T-cell (primary cell): ENCODE results near the gene LACC1. TPM values are rescaled to one million over a fixed set of nuclear protein-coding genes. Genes with fewer than 3 reads are reported as not detected.

Experiments used
- ATAC-seq, 4 experiments: fragments of 200-7000 bp in 3 of 4; fragments of 150-1000 bp in 1 of 4; cut with Tn5 transposase; replicated peaks in 1 of 4; 1 replicate in 3 of 4; 2 replicates in 1 of 4; pipeline ENCODE4 v1.10.0; 2021; ENCODE audit warnings: moderate library complexity in 3 of 4, mild to moderate bottlenecking in 2 of 4, moderate number of reproducible peaks in 1 of 4
- CTCF ChIA-PET, 2 donors: fragments of 300-600 bp; sonication (Branson Sonifier 250); formaldehyde crosslinking; loops; one replicate each; lab custom pipeline; 2022; ENCODE audit warnings: antibody characterized with exemption in 2 of 2; lab: Charles Lee
- POLR2A ChIA-PET, 2 donors: fragments of 300-600 bp; sonication (Branson Sonifier 250); formaldehyde crosslinking; loops; one replicate each; lab custom pipeline; 2022; ENCODE audit warnings: antibody characterized with exemption in 2 of 2; lab: Charles Lee
- DNase-seq, 35 experiments: peaks; one replicate each; pipeline versions ENCODE4 v3.0.0 to v3.0.0-alpha.2; 2013 to 2023
- H3K27ac ChIP-seq: one replicate; pipeline ENCODE4 v1.5.1; 2013; ENCODE audit warnings: low read length
- H3K27me3 ChIP-seq, 2 experiments: replicated peaks in 1 of 2; 1 replicate in 1 of 2; 2 replicates in 1 of 2; pipeline versions ENCODE4 v1.6.1 to v1.7.0; 2013; ENCODE audit warnings: low read length in 1 of 2, mixed read lengths in 1 of 2; ENCODE audit not compliant: control insufficient read depth in 2 of 2, insufficient read depth in 2 of 2; ENCODE audit errors: extremely low read depth in 1 of 2
- H3K36me3 ChIP-seq, 2 donors: 1 replicate in 1 of 2; 2 replicates in 1 of 2; pipeline versions ENCODE4 v1.6.1 to v1.7.0; 2013; ENCODE audit warnings: low read length in 1 of 2; ENCODE audit not compliant: control insufficient read depth in 2 of 2, insufficient read depth in 1 of 2; ENCODE audit errors: extremely low read depth in 1 of 2
- H3K4me1 ChIP-seq, 2 experiments: 1 replicate in 1 of 2; 2 replicates in 1 of 2; pipeline versions ENCODE4 v1.6.1 to v1.7.0; 2013; ENCODE audit warnings: low read length in 2 of 2, mixed read lengths in 1 of 2; ENCODE audit not compliant: insufficient read depth in 2 of 2, control insufficient read depth in 1 of 2; ENCODE audit errors: extremely low read depth in 1 of 2
- H3K4me3 ChIP-seq, 2 donors: 1 replicate in 1 of 2; 2 replicates in 1 of 2; pipeline versions ENCODE4 v1.5.1 to v1.7.0; 2013; ENCODE audit warnings: mild to moderate bottlenecking in 2 of 2, low read length in 1 of 2, moderate library complexity in 1 of 2; ENCODE audit not compliant: control insufficient read depth in 1 of 2; ENCODE audit errors: extremely low read depth in 1 of 2
- H3K9me3 ChIP-seq: 2 replicates; pipeline ENCODE4 v1.7.0; 2013
- H3K27ac Mint-ChIP-seq, 2 donors: one replicate each; pipeline ENCODE4 v1.8.0; 2020 to 2021; ENCODE audit warnings: mild to moderate bottlenecking in 2 of 2, mixed read lengths in 2 of 2
- H3K27me3 Mint-ChIP-seq, 2 donors: one replicate each; pipeline ENCODE4 v1.8.0; 2021 to 2022; ENCODE audit warnings: mixed read lengths in 2 of 2
- H3K36me3 Mint-ChIP-seq: one replicate; pipeline ENCODE4 v1.8.0; 2021; ENCODE audit warnings: mixed read lengths
- H3K4me1 Mint-ChIP-seq, 3 donors: one replicate each; pipeline ENCODE4 v1.8.0; 2020 to 2022; ENCODE audit warnings: mixed read lengths in 3 of 3, mild to moderate bottlenecking in 1 of 3
- H3K4me3 Mint-ChIP-seq, 3 donors: one replicate each; pipeline ENCODE4 v1.8.0; 2020 to 2022; ENCODE audit warnings: mild to moderate bottlenecking in 3 of 3, mixed read lengths in 3 of 3, moderate library complexity in 3 of 3
- H3K9me3 Mint-ChIP-seq, 3 donors: one replicate each; pipeline ENCODE4 v1.8.0; 2020 to 2022; ENCODE audit warnings: mixed read lengths in 3 of 3
- WGBS: methylation state at CpG from one replicate; pipeline ENCODE4 v1.1.5; 2013; ENCODE audit warnings: missing lambda C conversion rate; ENCODE audit not compliant: insufficient coverage; 5-methylcytosine and 5-hydroxymethylcytosine counted together
- total RNA-seq, 35 experiments: library from RNA in 6 of 35; stranded (reverse) in 6 of 35; fragments of 120-200 nt in 1 of 35; gene quantifications; one replicate each; pipeline versions ENCODE4 v1.2.1 to v1.2.4 and lab custom pipeline; 2013 to 2026

The LACC1 gene
- 1 to 10 TPM in 4 of 5 donors, under 1 TPM in 1; 0.50 to 3.2 (median 1.5) TPM for total RNA-seq
- 2.4 TPM for total RNA-seq (2013)
- 2.0 to 19.8 (median 4.5) reads per million in 29 experiments for total RNA-seq (lab: John Stamatoyannopoulos, UW)

- Histone ChIP-seq H3K4me3 (peak within 1 kb of the TSS; percentile 66 to 72), H3K27me3 (no peaks in the 10 kb centered on the region), H3K4me1 (peaks cover 4 to 15% of the 10 kb centered on the region in 2 experiments), H3K27ac (peak within 1 kb of the TSS; percentile 54), H3K9me3 (no peaks in the 10 kb centered on the region), H3K36me3 (no peaks in the 10 kb centered on the region)
- ChIA-PET CTCF (interaction anchor here (0.6 to 0.8 kb wide), 3 partner anchors 15 to 1452 kb away, joined by 3 to 4 read pairs (median 3); no protein-coding TSS in a partner anchor), POLR2A (no interaction called here)
- H3K9me3 Mint-ChIP-seq, result no peaks in the 10 kb centered on the region
- peak within 1 kb of the TSS; percentile 66 to 88 for H3K27ac Mint-ChIP-seq
- peak in 32 of 35 experiments; percentile 1 to 54 (median 20) for DNase-seq
- peak within 1 kb of the TSS; percentile 85 to 88 (median 87) for H3K4me3 Mint-ChIP-seq
- H3K4me1 Mint-ChIP-seq, result peaks cover 14 to 25% (median 24%) of the 10 kb centered on the region in 3 donors
- H3K27me3 Mint-ChIP-seq, result peaks cover 0 to 12% of the 10 kb centered on the region in 2 donors
- no peaks in the 10 kb centered on the region for H3K36me3 Mint-ChIP-seq
- WGBS, result under 1% methylated on average over 37 of the region's 48 CpGs
- peak; percentile 61 to 74 (median 68) for ATAC-seq
Observed at GRCh38 chr13:43879755-43880181, at the start of gene LACC1. LACC1 (plus strand) TSS chr13:43879904; CDS start chr13:43880986, 1,082 bp downstream.

DNA sequence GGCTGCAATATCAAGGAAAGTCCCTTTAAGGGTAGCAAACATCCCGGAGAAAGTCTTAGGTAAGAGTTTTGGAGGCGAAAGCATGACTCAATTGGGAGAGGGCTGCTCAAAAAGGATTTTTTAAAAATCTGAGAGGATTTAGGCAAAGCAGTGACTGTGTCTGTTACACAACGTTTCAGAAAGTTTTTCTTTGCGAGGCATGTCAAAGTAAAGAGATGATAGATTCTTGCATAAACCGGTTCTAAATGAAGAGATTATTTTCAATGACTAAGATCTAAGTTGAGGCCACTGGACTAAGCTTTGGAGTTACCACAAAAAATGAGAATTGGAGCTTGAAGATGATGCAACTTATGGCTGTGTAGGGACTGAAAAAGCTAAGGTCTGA is 49.2 kb upstream of the LACC1 start:
- H3K9me3 ChIP-seq, result no peaks in the 10 kb centered on the region
- Mint-ChIP-seq H3K27ac (no peak overlapping the region), H3K4me1 (no peaks in the 10 kb centered on the region), H3K36me3 (no peaks in the 10 kb centered on the region), H3K9me3 (no peaks in the 10 kb centered on the region), H3K27me3 (peaks cover 6 to 26% of the 10 kb centered on the region in 2 donors), H3K4me3 (no peak overlapping the region)
- ChIA-PET POLR2A (no interaction called here), CTCF (no interaction called here)
- DNase-seq (no peak), ATAC-seq (no peak)
- no peaks in the 10 kb centered on the region for H3K4me1 ChIP-seq
- WGBS, result 89% methylated on average over 5 of the region's 5 CpGs
- no peak overlapping the region for H3K27ac ChIP-seq
- no peak overlapping the region for H3K4me3 ChIP-seq
- no peaks in the 10 kb centered on the region for H3K36me3 ChIP-seq
- no peaks in the 10 kb centered on the region for H3K27me3 ChIP-seq

- Mint-ChIP-seq H3K27me3 (peaks cover 6 to 24% of the 10 kb centered on the region in 2 donors), H3K4me1 (no peaks in the 10 kb centered on the region), H3K4me3 (no peak overlapping the region), H3K9me3 (no peaks in the 10 kb centered on the region), H3K27ac (no peak overlapping the region), H3K36me3 (no peaks in the 10 kb centered on the region)
- CTCF ChIA-PET, result no interaction called here
- POLR2A ChIA-PET, result no interaction called here
- H3K27me3 ChIP-seq, result no peaks in the 10 kb centered on the region
- no peaks in the 10 kb centered on the region for H3K4me1 ChIP-seq
- ATAC-seq, result no peak
- H3K36me3 ChIP-seq, result no peaks in the 10 kb centered on the region
- no peak overlapping the region for H3K27ac ChIP-seq
- WGBS, result 80% methylated on average over 1 of the region's 2 CpGs
- no peak overlapping the region for H3K4me3 ChIP-seq
- no peak for DNase-seq
- no peaks in the 10 kb centered on the region for H3K9me3 ChIP-seq
Observed at GRCh38 chr13:43831088-43831487, 48.6 kb upstream of the LACC1 start.

GRCh38 chr13:43835701-43836100 is 44.0 kb upstream of the LACC1 start:
- Histone ChIP-seq H3K4me1 (no peaks in the 10 kb centered on the region), H3K27ac (no peak overlapping the region), H3K27me3 (no peaks in the 10 kb centered on the region), H3K36me3 (no peaks in the 10 kb centered on the region), H3K9me3 (no peaks in the 10 kb centered on the region), H3K4me3 (no peak overlapping the region)
- ChIA-PET POLR2A (no interaction called here), CTCF (no interaction called here)
- H3K4me1 Mint-ChIP-seq, result no peaks in the 10 kb centered on the region
- H3K36me3 Mint-ChIP-seq, result no peaks in the 10 kb centered on the region
- ATAC-seq, result no peak
- no peak overlapping the region for H3K4me3 Mint-ChIP-seq
- no peak for DNase-seq
- peaks cover 0 to 5% (median 0%) of the 10 kb centered on the region in 3 donors for H3K9me3 Mint-ChIP-seq
- no CpG with 5 or more reads among the region's 2 CpGs for WGBS
- peaks cover under 1 to 7% of the 10 kb centered on the region in 2 donors for H3K27me3 Mint-ChIP-seq
- no peak overlapping the region for H3K27ac Mint-ChIP-seq

GRCh38 chr13:43838909-43839308 is 40.8 kb upstream of the LACC1 start:
- H3K36me3 Mint-ChIP-seq, result no peaks in the 10 kb centered on the region
- ChIA-PET POLR2A (no interaction called here), CTCF (no interaction called here)
- no peak for ATAC-seq
- no CpG with 5 or more reads among the region's 4 CpGs for WGBS
- no peaks in the 10 kb centered on the region for H3K36me3 ChIP-seq
- H3K4me1 ChIP-seq, result no peaks in the 10 kb centered on the region
- H3K27me3 ChIP-seq, result no peaks in the 10 kb centered on the region
- no peak overlapping the region for H3K4me3 Mint-ChIP-seq
- DNase-seq, result no peak
- H3K27ac Mint-ChIP-seq, result no peak overlapping the region
- H3K4me3 ChIP-seq, result no peak overlapping the region
- H3K27ac ChIP-seq, result no peak overlapping the region
- H3K9me3 Mint-ChIP-seq, result peaks cover 0 to 10% (median 0%) of the 10 kb centered on the region in 3 donors
- H3K9me3 ChIP-seq, result no peaks in the 10 kb centered on the region
- H3K27me3 Mint-ChIP-seq, result no peaks in the 10 kb centered on the region
- no peaks in the 10 kb centered on the region for H3K4me1 Mint-ChIP-seq

GRCh38 chr13:43846496-43847158 is 33.1 kb upstream of the LACC1 start:
- Mint-ChIP-seq H3K36me3 (peaks cover 22% of the 10 kb centered on the region), H3K4me3 (no peak overlapping the region), H3K27me3 (peaks cover 5 to 9% of the 10 kb centered on the region in 2 donors), H3K9me3 (peaks cover 11 to 25% (median 23%) of the 10 kb centered on the region in 3 donors), H3K4me1 (no peaks in the 10 kb centered on the region), H3K27ac (no peak overlapping the region)
- Histone ChIP-seq H3K4me1 (no peaks in the 10 kb centered on the region), H3K27me3 (peaks cover 0 to 4% of the 10 kb centered on the region in 2 experiments), H3K4me3 (no peak overlapping the region), H3K36me3 (no peaks in the 10 kb centered on the region), H3K27ac (no peak overlapping the region), H3K9me3 (no peaks in the 10 kb centered on the region)
- DNase-seq (no peak), ATAC-seq (no peak)
- ChIA-PET CTCF (interaction anchor here in 1 of 2 donors (0.5 kb wide), 1 partner anchor 878 kb away, joined by 3 read pairs; no protein-coding TSS in a partner anchor), POLR2A (no interaction called here)
- no CpG with 5 or more reads among the region's 3 CpGs for WGBS
